IMR-90 (cell line): ENCODE data around the gene TTI1. TPM values are rescaled to one million over a fixed set of nuclear protein-coding genes. Genes with fewer than 3 reads are reported as not detected.

ENCODE experiments used
- ATAC-seq: fragments of 200-7000 bp; cut with Tn5 transposase; 2 replicates; pipeline ENCODE4 v1.9.1; 2020; ENCODE audit warnings: low read depth, mild to moderate bottlenecking, moderate library complexity
- BruUV-seq: library from RNA; stranded (reverse); fragments of 400-500 nt; replicated peaks from 2 replicates; lab custom pipeline; 2021; lab: Mats Ljungman, UMichigan
- CTCF ChIA-PET: fragments of 300-600 bp; formaldehyde crosslinking; extraction: SDS; loops from one replicate; lab custom pipeline; 2021; ENCODE audit warnings: antibody characterized with exemption; lab: Yijun Ruan, JAX
- POLR2A ChIA-PET: fragments of 300-600 bp; sonication (Branson Sonifier 250); formaldehyde crosslinking; loops from one replicate; lab custom pipeline; 2022; ENCODE audit warnings: antibody characterized with exemption; ENCODE audit not compliant: unreplicated experiment; lab: Charles Lee
- DNase-seq: peaks from one replicate; pipeline ENCODE4 v3.0.0; 2013
- H2AFZ ChIP-seq: replicated peaks from 2 replicates; pipeline ENCODE3; 2013; ENCODE audit warnings: low read length, mild to moderate bottlenecking; ENCODE audit not compliant: poor library complexity
- H2AK5ac ChIP-seq: 2 replicates; pipeline ENCODE4 v1.6.1; 2013; ENCODE audit warnings: low read depth, low read length, inconsistent platforms
- H2AK9ac ChIP-seq: replicated peaks from 2 replicates; pipeline ENCODE3; 2013; ENCODE audit warnings: mild to moderate bottlenecking, low read depth, low read length, moderate library complexity; ENCODE audit not compliant: poor library complexity
- H2BK120ac ChIP-seq: 2 replicates; pipeline ENCODE4 v1.6.1; 2013; ENCODE audit warnings: low read depth, low read length, inconsistent platforms
- H2BK15ac ChIP-seq: 3 replicates; pipeline ENCODE4 v1.6.1; 2013; ENCODE audit warnings: low read depth, low read length, inconsistent platforms
- H2BK20ac ChIP-seq: 2 replicates; pipeline ENCODE4 v1.6.1; 2013; ENCODE audit warnings: low read depth, mild to moderate bottlenecking, inconsistent platforms, low read length, moderate library complexity
- H2BK5ac ChIP-seq: 2 replicates; pipeline ENCODE4 v1.6.1; 2013; ENCODE audit warnings: mild to moderate bottlenecking, low read depth, low read length, inconsistent platforms; ENCODE audit not compliant: poor library complexity, severe bottlenecking
- H3K14ac ChIP-seq: replicated peaks from 2 replicates; pipeline ENCODE4 v1.6.1; 2013; ENCODE audit warnings: low read depth, low read length, inconsistent platforms
- H3K18ac ChIP-seq: 2 replicates; pipeline ENCODE4 v1.6.1; 2013; ENCODE audit warnings: low read depth, low read length, control low read depth
- H3K23ac ChIP-seq: 2 replicates; pipeline ENCODE4 v1.6.1; 2013; ENCODE audit warnings: low read depth, low read length, inconsistent platforms
- H3K27ac ChIP-seq: 2 replicates; pipeline ENCODE4 v1.5.1; 2013; ENCODE audit warnings: mild to moderate bottlenecking, control low read depth, low read length; ENCODE audit not compliant: insufficient read depth
- H3K27me3 ChIP-seq: 2 replicates; pipeline ENCODE4 v1.6.1; 2013; ENCODE audit warnings: low read length; ENCODE audit not compliant: control insufficient read depth, insufficient read depth
- H3K36me3 ChIP-seq: 2 replicates; pipeline ENCODE4 v1.6.1; 2013; ENCODE audit warnings: low read length, mixed read lengths; ENCODE audit not compliant: control insufficient read depth, insufficient read depth
- H3K4ac ChIP-seq: 2 replicates; pipeline ENCODE4 v1.6.1; 2013; ENCODE audit warnings: low read depth, low read length, inconsistent platforms
- H3K4me1 ChIP-seq: 2 replicates; pipeline ENCODE4 v1.6.1; 2013; ENCODE audit warnings: low read length, mixed read lengths; ENCODE audit not compliant: control insufficient read depth, insufficient read depth
- H3K4me2 ChIP-seq: 2 replicates; pipeline ENCODE4 v1.6.1; 2013; ENCODE audit warnings: low read depth, mild to moderate bottlenecking, control low read depth, low read length, moderate library complexity
- H3K4me3 ChIP-seq: 2 replicates; pipeline ENCODE4 v1.5.1; 2013; ENCODE audit warnings: low read depth, mild to moderate bottlenecking, control low read depth, low read length, moderate library complexity; ENCODE audit not compliant: insufficient read depth
- H3K56ac ChIP-seq: 2 replicates; pipeline ENCODE4 v1.6.1; 2013; ENCODE audit warnings: low read length, inconsistent platforms; ENCODE audit not compliant: insufficient read depth; ENCODE audit errors: extremely low read depth
- H3K79me1 ChIP-seq, 2 experiments: 2 replicates each; pipeline ENCODE4 v1.6.1; 2013; ENCODE audit warnings: low read length in 2 of 2, inconsistent platforms in 1 of 2, low read depth in 1 of 2
- H3K9ac ChIP-seq: 2 replicates; pipeline ENCODE4 v1.6.1; 2013; ENCODE audit warnings: low read depth, low read length, control low read depth
- H3K9me1 ChIP-seq: 2 replicates; pipeline ENCODE4 v1.6.1; 2013; ENCODE audit warnings: low read length, inconsistent platforms; ENCODE audit not compliant: insufficient read depth
- H3K9me3 ChIP-seq: 2 replicates; pipeline ENCODE4 v1.6.1; 2013; ENCODE audit warnings: low read length; ENCODE audit not compliant: control insufficient read depth, insufficient read depth
- H4K20me1 ChIP-seq: 2 replicates; pipeline ENCODE4 v1.6.1; 2013; ENCODE audit warnings: low read length, inconsistent platforms; ENCODE audit not compliant: insufficient read depth
- H4K5ac ChIP-seq: 2 replicates; pipeline ENCODE4 v1.6.1; 2013; ENCODE audit warnings: mild to moderate bottlenecking, low read depth, low read length, control low read depth
- H4K8ac ChIP-seq, 2 experiments: 2 replicates each; pipeline ENCODE4 v1.6.1; 2013; ENCODE audit warnings: low read depth in 2 of 2, low read length in 2 of 2, control low read depth in 1 of 2, inconsistent platforms in 1 of 2
- H4K91ac ChIP-seq: 2 replicates; pipeline ENCODE4 v1.6.1; 2013; ENCODE audit warnings: low read depth, low read length, inconsistent platforms; ENCODE audit not compliant: insufficient read depth
- BHLHE40 ChIP-seq: fragments of 150-350 bp; IDR thresholded peaks from 2 replicates; pipeline ENCODE4 v1.6.1; 2016; ENCODE audit warnings: mild to moderate bottlenecking, low read depth, low read length
- FOS ChIP-seq: fragments of 150-350 bp; IDR thresholded peaks from 2 replicates; pipeline ENCODE4 v1.6.1; 2016; ENCODE audit warnings: low read depth, low read length
- SMC3 ChIP-seq: fragments of 150-350 bp; IDR thresholded peaks from 2 replicates; pipeline ENCODE4 v1.6.1; 2016; ENCODE audit warnings: low read depth, mild to moderate bottlenecking, antibody characterized with exemption, low read length, moderate library complexity
- WGBS, 2 experiments: methylation state at CpG; one replicate each; pipeline versions ENCODE4 v1.1.5 to v1.1.7; 2013; ENCODE audit warnings: missing lambda C conversion rate in 2 of 2; ENCODE audit not compliant: insufficient read length in 1 of 2; ENCODE audit errors: extremely low coverage in 2 of 2; 5-methylcytosine and 5-hydroxymethylcytosine counted together
- dilution Hi-C: fragments of 300-500 bp; cut with HindIII; formaldehyde crosslinking; loops from one replicate; pipeline ENCODE4 v1.14.3; 2018; ENCODE audit warnings: low sequenced_read_pairs; ENCODE audit not compliant: unreplicated experiment
- in situ Hi-C: fragments of 300-500 bp; cut with MboI; formaldehyde crosslinking; loops from 3 replicates; pipeline ENCODE4 v1.14.3; 2019; ENCODE audit warnings: low sequenced_read_pairs, inconsistent platforms, mixed read lengths
- intact Hi-C: fragments of 100-400 bp; cut with micrococcal nuclease; formaldehyde crosslinking; loops from 2 replicates; pipeline ENCODE4 v1.10.0; 2022
- polyA plus RNA-seq, 3 experiments: library from polyadenylated mRNA; depleted of rRNA; stranded (reverse); fragments of >200 nt; gene quantifications; 2 replicates each; pipeline ENCODE4 v1.2.3, GENCODE V29; 2012; ENCODE audit warnings: low replicate concordance in 1 of 3
- total RNA-seq: library from RNA; depleted of rRNA; stranded (reverse); fragments of >200 nt; gene quantifications from 2 replicates; pipeline ENCODE4 v1.2.3, GENCODE V29; 2012

Gene TTI1
- total and polyA plus RNA-seq, 2 of the 4 experiments (the other 2 are of a cell fraction), result 12.5 to 17.6 TPM

GRCh38 chr20:38043512-38044300 is 10.4 kb upstream of the TTI1 start:
- Histone ChIP-seq H4K8ac (no peak overlapping the region), H4K5ac (no peak overlapping the region), H3K23ac (no peak overlapping the region), H3K14ac (no peak overlapping the region), H3K4me1 (no peaks in the 10 kb centered on the region; the same call in none of the 2 replicates), H2AFZ (no peak overlapping the region), H3K36me3 (peaks cover 15% of the 10 kb centered on the region), H3K18ac (no peak overlapping the region), H2BK15ac (no peak overlapping the region), H3K4me2 (no peak overlapping the region), H3K4me3 (no peak overlapping the region), H3K4ac (no peak overlapping the region), H3K9me3 (no peaks in the 10 kb centered on the region), H2BK5ac (no peak overlapping the region), H3K79me1 (peaks cover 40 to 62% of the 10 kb centered on the region in 2 experiments), H2AK9ac (no peak overlapping the region), H2BK20ac (no peak overlapping the region), H2BK120ac (no peak overlapping the region), H3K27ac (no peak overlapping the region), H3K27me3 (no peaks in the 10 kb centered on the region), H4K91ac (no peak overlapping the region), H3K9ac (no peak overlapping the region), H4K20me1 (peaks cover 18% of the 10 kb centered on the region; the same call in 1 of the 2 replicates), H3K56ac (no peak overlapping the region), H2AK5ac (no peak overlapping the region), H3K9me1 (peaks cover 14% of the 10 kb centered on the region; the same call in 1 of the 2 replicates)
- TF ChIP-seq BHLHE40 (peak; percentile 37; the same call in 1 of the 2 replicates), SMC3 (no peak), FOS (peak; percentile 44; the same call in 1 of the 2 replicates)
- in situ Hi-C loops, result no loop called here
- BruUV-seq, result no TSS peak
- dilution Hi-C loops, result no loop called here
- peak; percentile 81 for ATAC-seq
- DNase-seq, result peak; percentile 85
- intact Hi-C loops, result no loop called here
- WGBS, 2 experiments, result 93% methylated on average over 5 of the region's 10 CpGs; no CpG with 5 or more reads in 1 of the 2 experiments
- ChIA-PET CTCF (interaction anchor here (1.1 kb wide), 1 partner anchor 178 kb away, joined by 8 read pairs; no protein-coding TSS in a partner anchor), POLR2A (interaction anchor here (0.5 kb wide), 1 partner anchor 51 kb away, joined by 3 read pairs; no protein-coding TSS in a partner anchor)
